GM23248 (cell line): ENCODE results near the gene GCC2. TPM values are rescaled to one million over a fixed set of nuclear protein-coding genes. Genes with fewer than 3 reads are reported as not detected.

Source experiments
- DNase-seq: peaks from one replicate; pipeline ENCODE4 v3.0.0-alpha.2; 2015
- H2AFZ ChIP-seq: fragments of 200-600 bp; sonication (generic); 2 replicates; pipeline ENCODE4 v1.6.1; 2016; ENCODE audit warnings: antibody characterized with exemption
- H3F3A ChIP-seq: fragments of 200-600 bp; sonication (generic); 2 replicates; pipeline ENCODE4 v1.6.1; 2016; ENCODE audit warnings: mild to moderate bottlenecking, antibody characterized with exemption, mixed run types; ENCODE audit not compliant: insufficient read depth
- H3K27ac ChIP-seq: fragments of 200-600 bp; sonication (generic); 2 replicates; pipeline ENCODE4 v1.5.1; 2016; ENCODE audit warnings: mild to moderate bottlenecking
- H3K27me3 ChIP-seq: fragments of 200-600 bp; sonication (generic); replicated peaks from 2 replicates; pipeline ENCODE4 v1.6.1; 2016; ENCODE audit warnings: mild to moderate bottlenecking; ENCODE audit not compliant: insufficient read depth
- H3K36me3 ChIP-seq: fragments of 200-600 bp; sonication (generic); 2 replicates; pipeline ENCODE4 v1.6.1; 2016; ENCODE audit warnings: low read depth, mild to moderate bottlenecking
- H3K4me1 ChIP-seq: fragments of 200-600 bp; sonication (generic); 2 replicates; pipeline ENCODE4 v1.6.1; 2016; ENCODE audit warnings: mild to moderate bottlenecking; ENCODE audit not compliant: insufficient read depth
- H3K4me2 ChIP-seq: fragments of 200-600 bp; sonication (generic); one replicate; pipeline ENCODE4 v1.6.1; 2016; ENCODE audit warnings: mild to moderate bottlenecking; ENCODE audit not compliant: unreplicated experiment
- H3K4me3 ChIP-seq: fragments of 200-600 bp; sonication (generic); 2 replicates; pipeline ENCODE4 v1.5.1; 2016; ENCODE audit warnings: mild to moderate bottlenecking
- H3K79me2 ChIP-seq: fragments of 200-600 bp; sonication (generic); 2 replicates; pipeline ENCODE4 v1.6.1; 2016; ENCODE audit warnings: mild to moderate bottlenecking; ENCODE audit not compliant: insufficient read depth
- H3K9ac ChIP-seq: fragments of 200-600 bp; sonication (generic); 2 replicates; pipeline ENCODE4 v1.6.1; 2016; ENCODE audit warnings: mild to moderate bottlenecking
- H3K9me2 ChIP-seq: fragments of 200-600 bp; sonication (generic); 2 replicates; pipeline ENCODE4 v1.6.1; 2016; ENCODE audit warnings: mixed run types, mild to moderate bottlenecking, moderate library complexity; ENCODE audit not compliant: insufficient read depth
- H3K9me3 ChIP-seq: fragments of 200-600 bp; sonication (generic); one replicate; pipeline ENCODE4 v1.6.1; 2017; ENCODE audit warnings: low read depth
- H4K20me1 ChIP-seq: fragments of 200-600 bp; sonication (generic); 2 replicates; pipeline ENCODE4 v1.6.0; 2016; ENCODE audit not compliant: insufficient read depth
- EZH2 ChIP-seq: fragments of 200-600 bp; sonication (generic); IDR thresholded peaks from 2 replicates; pipeline ENCODE4 v1.6.1; 2018; ENCODE audit warnings: antibody characterized with exemption, mild to moderate bottlenecking; ENCODE audit not compliant: insufficient read depth, poor library complexity, severe bottlenecking
- EZH2phosphoT487 ChIP-seq: fragments of 200-600 bp; sonication (generic); IDR thresholded peaks from 2 replicates; pipeline ENCODE4 v1.6.1; 2018; ENCODE audit warnings: antibody characterized with exemption, moderate library complexity, mild to moderate bottlenecking, low read depth; ENCODE audit not compliant: insufficient read depth
- WGBS, 2 experiments: methylation state at CpG; one replicate each; pipeline ENCODE4 v1.1.6; 2015 to 2017; ENCODE audit warnings: low lambda C conversion rate in 2 of 2, low coverage in 1 of 2; ENCODE audit errors: missing lambda C conversion rate in 2 of 2; 5-methylcytosine and 5-hydroxymethylcytosine counted together
- in situ Hi-C: fragments of 300-500 bp; cut with MboI; formaldehyde crosslinking; loops from 2 replicates; pipeline ENCODE4 v1.15.0; 2020
- polyA plus RNA-seq: library from polyadenylated mRNA; unstranded; fragments of >200 nt; fragmentation: Nextera tagmentation; extraction: Ambion mirVana; gene quantifications from 2 replicates; pipeline ENCODE4 v1.2.1, GENCODE V29; 2016
- total RNA-seq: library from RNA; depleted of rRNA; stranded (reverse); fragments of >200 nt; shearing (Covaris generic); gene quantifications from 2 replicates; pipeline ENCODE4 v1.2.3, GENCODE V29; 2014

The GCC2 gene
- total and polyA plus RNA-seq, 2 experiments from 2014 or later, result 21.7 to 53.1 TPM

DNA sequence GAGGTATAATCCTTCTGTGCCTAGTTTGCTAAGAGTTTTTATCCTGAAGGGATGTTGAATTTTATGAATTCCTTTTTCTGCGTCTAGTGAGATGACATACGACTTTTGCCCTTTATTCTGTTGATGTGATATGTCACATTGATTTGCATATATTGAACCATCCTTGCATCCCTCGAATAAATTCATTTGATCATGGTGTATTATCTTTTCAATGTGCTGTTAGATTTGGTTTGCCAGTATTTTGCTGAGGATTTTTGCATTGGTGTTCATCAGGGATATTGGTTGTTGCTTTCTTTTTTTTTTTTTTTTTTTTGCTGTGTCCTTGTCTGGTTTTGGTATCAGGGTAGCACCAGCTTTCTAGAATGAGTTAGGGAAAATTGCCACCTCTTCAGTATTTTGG lies 9.1 kb downstream of the GCC2 start:
- no peak overlapping the region for H3K4me2 ChIP-seq
- peaks cover 72% of the 10 kb centered on the region for H3K36me3 ChIP-seq
- in situ Hi-C loops, result no loop called here
- WGBS, 2 experiments, result 98 to 99% methylated on average over 3 of the region's 3 CpGs
- H3K4me1 ChIP-seq, result no peaks in the 10 kb centered on the region
- H3K9ac ChIP-seq, result no peak overlapping the region
- H3K27me3 ChIP-seq, result no peaks in the 10 kb centered on the region
- peaks cover 83% of the 10 kb centered on the region for H3K79me2 ChIP-seq
- no peak overlapping the region for H3K27ac ChIP-seq
- H2AFZ ChIP-seq, result no peak overlapping the region
- H3K9me2 ChIP-seq, result no peaks in the 10 kb centered on the region
- peak; percentile 42 for DNase-seq
- H4K20me1 ChIP-seq, result no peaks in the 10 kb centered on the region
- TF ChIP-seq EZH2phosphoT487, result no peak
- no peak for TF ChIP-seq EZH2
- H3K4me3 ChIP-seq, result no peak overlapping the region
- H3K9me3 ChIP-seq, result peaks cover 5% of the 10 kb centered on the region
- H3F3A ChIP-seq, result no peaks in the 10 kb centered on the region

DNA sequence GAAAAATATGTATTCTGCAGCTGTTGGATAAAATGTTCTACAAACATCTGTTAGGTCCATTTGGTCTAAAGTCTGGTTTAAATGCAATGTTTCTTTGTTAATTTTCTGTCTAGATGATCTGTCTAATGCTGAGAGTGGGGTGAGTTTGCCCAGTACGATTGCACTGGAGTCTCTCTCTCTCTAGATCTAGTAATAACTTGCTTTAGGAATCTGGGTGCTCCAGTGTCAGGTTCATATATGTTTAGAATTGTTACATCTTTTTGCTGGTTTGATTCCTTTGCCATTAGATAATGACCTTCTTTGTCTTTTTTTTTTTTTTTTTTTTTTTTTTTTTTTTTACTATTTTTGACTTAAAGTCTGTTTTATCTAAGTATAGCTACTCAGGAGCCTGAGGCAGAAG lies 10.4 kb downstream of the GCC2 start:
- Histone ChIP-seq H3K36me3 (peaks cover 67% of the 10 kb centered on the region), H3K27me3 (no peaks in the 10 kb centered on the region), H3K4me1 (no peaks in the 10 kb centered on the region), H3K4me3 (no peak overlapping the region), H3K4me2 (no peak overlapping the region), H4K20me1 (no peaks in the 10 kb centered on the region), H2AFZ (no peak overlapping the region), H3K9me3 (peaks cover 5% of the 10 kb centered on the region), H3K9ac (no peak overlapping the region), H3K79me2 (peaks cover 85% of the 10 kb centered on the region), H3K9me2 (no peaks in the 10 kb centered on the region), H3F3A (no peaks in the 10 kb centered on the region), H3K27ac (no peak overlapping the region)
- 100% methylated on average over 1 of the region's 1 CpG for WGBS, 2 experiments
- DNase-seq, result no peak
- in situ Hi-C loops, result no loop called here
- TF ChIP-seq EZH2phosphoT487 (no peak), EZH2 (no peak)

DNA sequence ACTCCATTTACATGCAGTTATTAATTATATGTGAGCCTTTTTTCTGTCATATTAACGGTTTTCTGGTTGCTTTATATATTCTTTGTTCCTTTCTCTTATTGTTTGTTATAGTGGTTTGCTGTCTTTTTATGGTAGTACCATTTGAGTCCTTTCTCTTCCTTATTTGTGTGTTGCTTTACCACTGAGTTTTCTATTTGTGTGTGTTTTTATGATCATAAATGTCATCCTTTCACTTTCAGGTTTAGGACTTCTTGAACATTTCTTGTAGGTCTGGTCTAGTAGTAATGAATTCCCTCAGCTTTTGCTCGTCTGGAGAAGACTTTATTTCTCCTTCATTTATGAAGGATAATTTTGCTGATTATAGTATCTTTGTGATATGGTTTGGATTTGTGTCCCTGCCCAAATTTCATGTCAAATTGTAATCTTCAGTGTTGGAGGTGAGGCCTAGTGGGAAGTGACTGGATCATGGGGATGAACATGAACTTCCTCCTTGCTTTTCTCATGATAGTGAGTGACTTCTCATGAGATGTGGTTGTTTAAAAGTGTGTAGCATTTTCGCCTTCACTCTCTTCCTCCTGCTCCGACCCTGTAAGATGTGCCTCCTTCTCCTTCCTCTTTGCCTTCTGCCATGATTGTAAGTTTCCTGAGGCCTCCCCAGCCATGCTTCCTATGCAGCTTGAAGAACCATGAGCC lies 11.5 kb downstream of the GCC2 start:
- H3K9ac ChIP-seq, result no peak overlapping the region
- no peaks in the 10 kb centered on the region for H3K9me2 ChIP-seq
- no peaks in the 10 kb centered on the region for H3K4me1 ChIP-seq
- no peaks in the 10 kb centered on the region for H3F3A ChIP-seq
- DNase-seq, result no peak
- peaks cover 59% of the 10 kb centered on the region for H3K36me3 ChIP-seq
- H3K9me3 ChIP-seq, result peaks cover 5% of the 10 kb centered on the region
- no peaks in the 10 kb centered on the region for H3K27me3 ChIP-seq
- H3K4me2 ChIP-seq, result no peak overlapping the region
- H4K20me1 ChIP-seq, result no peaks in the 10 kb centered on the region
- WGBS, 2 experiments, result 71 to 75% methylated on average over 4 of the region's 4 CpGs
- TF ChIP-seq EZH2phosphoT487 (no peak), EZH2 (no peak)
- H2AFZ ChIP-seq, result no peak overlapping the region
- H3K27ac ChIP-seq, result no peak overlapping the region
- no peak overlapping the region for H3K4me3 ChIP-seq
- in situ Hi-C loops, result no loop called here
- H3K79me2 ChIP-seq, result peaks cover 83% of the 10 kb centered on the region

DNA sequence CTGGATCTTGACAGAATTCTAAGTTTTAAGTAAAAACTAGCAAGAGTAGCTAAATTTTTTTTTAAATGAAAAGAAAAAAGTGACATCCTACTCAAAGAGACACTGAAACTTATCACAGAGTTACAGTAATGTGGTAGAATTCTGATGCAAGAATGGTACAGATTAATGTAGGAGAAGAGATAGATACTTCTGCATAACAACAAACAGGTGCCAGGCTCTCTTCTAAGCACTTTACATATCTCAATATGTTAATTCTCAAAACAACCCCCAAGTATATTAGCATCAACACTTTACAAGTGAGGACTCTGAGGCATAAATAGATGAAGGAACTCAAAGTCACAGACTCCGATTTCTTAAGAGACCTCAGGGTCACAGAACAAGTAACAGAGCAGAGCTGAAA lies 28.1 kb downstream of the GCC2 start:
- no peak overlapping the region for H3K27ac ChIP-seq
- H3K4me2 ChIP-seq, result no peak overlapping the region
- no peak overlapping the region for H2AFZ ChIP-seq
- H3K79me2 ChIP-seq, result no peaks in the 10 kb centered on the region
- no peaks in the 10 kb centered on the region for H3K4me1 ChIP-seq
- H3K9me2 ChIP-seq, result no peaks in the 10 kb centered on the region
- H3K4me3 ChIP-seq, result no peak overlapping the region
- in situ Hi-C loops, result no loop called here
- no peak overlapping the region for H3K9ac ChIP-seq
- no peaks in the 10 kb centered on the region for H3K27me3 ChIP-seq
- peaks cover 79% of the 10 kb centered on the region for H3K36me3 ChIP-seq
- no peaks in the 10 kb centered on the region for H3F3A ChIP-seq
- WGBS, 2 experiments, result 95 to 100% methylated on average over 1 of the region's 1 CpG
- no peaks in the 10 kb centered on the region for H3K9me3 ChIP-seq
- TF ChIP-seq EZH2, result no peak
- TF ChIP-seq EZH2phosphoT487, result no peak
- no peak for DNase-seq
- H4K20me1 ChIP-seq, result no peaks in the 10 kb centered on the region

DNA sequence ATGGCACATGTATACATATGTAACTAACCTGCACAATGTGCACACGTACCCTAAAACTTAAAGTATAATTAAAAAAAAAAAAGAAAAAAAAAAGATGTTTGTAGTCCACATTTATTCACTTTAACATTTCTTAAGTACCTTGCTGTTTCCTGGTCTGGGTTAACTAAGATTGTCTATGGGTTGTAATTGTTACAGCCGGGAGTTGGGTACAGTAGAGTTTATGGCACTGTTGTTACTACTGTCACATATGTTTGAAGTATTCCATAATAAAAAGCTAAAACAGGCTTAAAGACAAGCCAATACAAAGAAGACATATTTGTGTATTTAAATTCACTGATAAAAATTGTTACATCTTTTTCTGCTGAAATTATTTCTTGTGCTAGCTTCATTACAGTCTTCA lies 36.2 kb downstream of the GCC2 start:
- no peak overlapping the region for H2AFZ ChIP-seq
- H3K9me2 ChIP-seq, result no peaks in the 10 kb centered on the region
- no peak overlapping the region for H3K4me2 ChIP-seq
- TF ChIP-seq EZH2phosphoT487 (no peak), EZH2 (no peak)
- no peaks in the 10 kb centered on the region for H4K20me1 ChIP-seq
- no peaks in the 10 kb centered on the region for H3K4me1 ChIP-seq
- WGBS, 2 experiments, result 84 to 92% methylated on average over 2 of the region's 2 CpGs
- no peaks in the 10 kb centered on the region for H3K27me3 ChIP-seq
- H3K27ac ChIP-seq, result no peak overlapping the region
- H3K79me2 ChIP-seq, result no peaks in the 10 kb centered on the region
- no peak overlapping the region for H3K9ac ChIP-seq
- no peaks in the 10 kb centered on the region for H3K9me3 ChIP-seq
- H3F3A ChIP-seq, result peaks cover 6% of the 10 kb centered on the region; the same call in 1 of the 2 replicates
- H3K4me3 ChIP-seq, result no peak overlapping the region
- in situ Hi-C loops, result no loop called here
- DNase-seq, result no peak
- H3K36me3 ChIP-seq, result peaks cover 85% of the 10 kb centered on the region
